ENCODE measurements around the gene STK32C.

DNA sequence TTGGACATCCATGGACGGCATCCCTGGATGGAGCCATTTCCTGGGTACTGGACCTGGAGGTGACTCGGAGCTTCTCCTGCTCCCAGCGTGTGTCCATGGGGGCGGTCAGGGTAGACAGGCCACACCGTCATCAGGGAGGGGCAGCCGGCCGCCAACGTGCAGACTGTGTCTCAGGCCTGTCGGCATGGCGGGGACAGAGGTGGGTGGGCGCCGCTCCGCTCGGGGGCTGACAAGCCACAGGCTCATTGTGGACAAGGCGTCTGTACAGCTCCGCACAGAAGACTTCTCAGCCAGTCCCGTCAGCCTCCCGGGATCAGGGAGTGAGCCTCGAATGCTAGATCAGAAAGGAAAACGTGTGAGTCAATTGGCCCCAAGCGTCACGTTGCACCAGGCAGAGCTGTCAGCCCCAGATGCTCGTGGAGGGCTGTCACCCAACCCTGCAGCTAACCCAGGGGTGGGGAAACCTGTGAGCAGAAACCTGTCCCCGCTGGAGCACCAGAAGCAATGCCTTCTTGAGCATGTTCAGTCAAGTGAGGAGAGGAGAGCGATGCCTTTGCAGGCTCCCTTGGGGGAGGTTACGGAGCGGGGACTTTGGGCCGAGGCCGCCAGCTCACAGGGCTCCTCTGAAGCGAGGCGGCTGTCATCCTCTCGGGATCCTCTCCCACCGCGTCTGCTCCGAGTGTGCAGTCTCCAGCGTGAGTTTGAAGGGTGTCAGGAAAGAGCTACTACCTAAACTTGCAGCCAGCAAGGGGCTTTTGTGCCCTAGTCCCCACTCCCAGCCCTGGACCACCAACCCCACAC lies 137.0 kb downstream of the STK32C start:
- TF ChIP-seq, protein P1, sequence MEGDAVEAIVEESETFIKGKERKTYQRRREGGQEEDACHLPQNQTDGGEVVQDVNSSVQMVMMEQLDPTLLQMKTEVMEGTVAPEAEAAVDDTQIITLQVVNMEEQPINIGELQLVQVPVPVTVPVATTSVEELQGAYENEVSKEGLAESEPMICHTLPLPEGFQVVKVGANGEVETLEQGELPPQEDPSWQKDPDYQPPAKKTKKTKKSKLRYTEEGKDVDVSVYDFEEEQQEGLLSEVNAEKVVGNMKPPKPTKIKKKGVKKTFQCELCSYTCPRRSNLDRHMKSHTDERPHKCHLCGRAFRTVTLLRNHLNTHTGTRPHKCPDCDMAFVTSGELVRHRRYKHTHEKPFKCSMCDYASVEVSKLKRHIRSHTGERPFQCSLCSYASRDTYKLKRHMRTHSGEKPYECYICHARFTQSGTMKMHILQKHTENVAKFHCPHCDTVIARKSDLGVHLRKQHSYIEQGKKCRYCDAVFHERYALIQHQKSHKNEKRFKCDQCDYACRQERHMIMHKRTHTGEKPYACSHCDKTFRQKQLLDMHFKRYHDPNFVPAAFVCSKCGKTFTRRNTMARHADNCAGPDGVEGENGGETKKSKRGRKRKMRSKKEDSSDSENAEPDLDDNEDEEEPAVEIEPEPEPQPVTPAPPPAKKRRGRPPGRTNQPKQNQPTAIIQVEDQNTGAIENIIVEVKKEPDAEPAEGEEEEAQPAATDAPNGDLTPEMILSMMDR (IDR thresholded peaks at IDR 0.05): no peak
- TF ChIP-seq POLR2A (IDR thresholded peaks at IDR 0.05): no peak

All from testis (tissue), 2 donors.